ENCODE data around the gene DNASE1L1.

Gene DNASE1L1

DNA sequence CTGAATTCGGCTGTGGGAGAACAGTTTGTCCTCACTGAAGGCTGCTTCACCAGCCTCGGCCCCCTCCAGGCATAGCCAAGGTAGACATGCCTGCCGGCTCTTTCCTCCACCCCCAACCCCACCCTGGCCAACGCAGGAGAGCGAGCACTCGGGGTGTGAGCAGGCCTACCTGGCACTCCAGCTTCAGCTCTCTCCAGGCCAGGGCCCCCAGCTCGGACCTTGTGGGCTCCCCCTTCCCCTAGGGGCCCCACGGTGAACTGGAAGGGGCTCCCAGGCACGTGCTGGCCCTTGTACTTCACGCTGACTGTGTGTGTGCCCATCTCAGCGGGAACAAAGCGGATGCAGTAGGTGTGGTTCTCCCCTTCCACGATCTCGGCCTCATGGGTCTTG, 57.0 kb downstream of the DNASE1L1 start:
- DNase-seq (ENCODE audit: low read depth in 2 of 2): no peak
